Hematopoietic multipotent progenitor cell treated with erythropoietin and hydrocortisone succinate and interleukin-3 and kit ligand, for 15 days (in vitro differentiated cells): ENCODE results near the gene CCDC149.

Experiments
- DNase-seq: peaks from one replicate; pipeline ENCODE4 v3.0.0-alpha.2; 2015; ENCODE audit warnings: low spot score

Gene CCDC149

DNA sequence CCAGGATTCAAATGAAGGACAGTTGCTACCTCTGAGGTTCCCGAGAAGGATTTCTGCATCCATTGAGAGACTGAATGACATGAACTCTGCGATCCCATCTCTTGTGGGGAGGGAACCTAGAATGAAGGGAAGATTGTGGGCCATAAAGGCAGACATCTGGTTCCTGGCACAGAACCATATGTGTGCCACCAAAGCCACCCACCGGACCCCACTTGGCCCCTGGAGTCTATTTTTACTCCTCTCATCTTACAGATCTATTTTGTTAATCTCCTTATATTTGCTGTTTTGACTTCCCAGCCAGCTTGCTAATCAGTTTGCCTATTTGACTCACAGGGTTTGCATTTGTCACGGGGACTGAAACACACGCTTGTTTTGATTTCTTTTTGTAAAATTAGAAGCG is 110.2 kb downstream of the CCDC149 start:
- DNase-seq: no peak

DNA sequence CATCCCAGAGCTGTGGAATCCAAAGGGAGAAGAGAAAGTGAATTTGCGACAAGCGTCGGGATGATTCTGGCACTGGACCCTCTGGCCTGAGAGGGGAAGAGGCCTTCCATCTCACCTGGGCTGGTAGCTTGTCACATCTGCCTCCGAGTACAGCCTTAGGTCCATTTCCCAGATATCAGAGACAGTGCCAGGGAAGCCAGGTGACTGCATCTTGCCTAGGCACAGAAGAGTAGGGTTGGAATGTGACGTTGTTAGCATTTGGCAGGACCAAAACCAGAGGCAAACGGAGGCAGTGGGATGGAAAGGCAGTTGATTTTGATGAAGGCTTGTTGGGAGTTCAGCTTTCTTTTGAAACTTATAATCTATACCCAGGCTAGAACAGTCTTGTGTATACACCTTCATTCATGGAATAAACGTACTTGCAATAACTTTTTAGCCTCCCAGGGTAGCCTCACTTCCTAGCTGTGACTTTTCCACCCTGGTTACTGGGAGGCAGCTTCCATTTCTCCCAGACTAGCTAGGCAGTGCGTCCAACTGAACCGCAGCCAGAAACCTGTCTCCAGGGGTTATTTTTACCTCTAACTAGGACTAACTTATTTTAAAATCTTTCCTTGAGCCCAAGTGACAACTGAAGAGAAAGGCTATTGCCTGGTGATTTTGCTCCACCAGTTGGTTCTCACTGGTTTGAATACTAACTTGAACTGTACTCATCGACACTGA is 111.5 kb downstream of the CCDC149 start:
- DNase-seq: no peak

DNA sequence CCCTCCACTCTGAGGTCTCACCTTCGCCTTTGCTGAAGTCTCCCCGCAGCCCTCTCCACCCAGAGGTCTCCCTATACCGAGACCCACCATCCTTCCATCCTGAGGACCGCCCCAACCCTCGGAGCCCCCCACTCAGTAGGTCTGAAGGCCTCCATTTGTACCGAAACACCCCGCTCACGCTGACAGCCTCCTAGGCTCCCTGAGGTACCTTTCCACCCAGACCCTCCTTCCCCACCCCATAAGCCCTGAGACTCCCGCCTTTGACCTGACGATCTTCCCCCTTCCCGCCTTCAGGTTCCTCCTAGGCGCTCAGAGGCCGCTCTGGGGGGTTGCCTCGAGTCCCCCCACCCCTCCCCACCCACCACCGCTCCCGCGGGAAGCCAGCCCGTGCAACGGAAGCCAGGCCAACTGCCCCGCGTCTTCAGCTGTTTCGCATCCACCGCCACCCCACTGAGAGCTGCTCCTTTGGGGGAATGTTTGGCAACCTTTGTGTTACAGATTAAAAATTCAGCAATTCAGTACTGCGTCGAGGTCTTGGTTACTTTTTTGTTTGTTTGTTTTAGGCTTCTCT is 112.4 kb downstream of the CCDC149 start:
- no peak for DNase-seq

DNA sequence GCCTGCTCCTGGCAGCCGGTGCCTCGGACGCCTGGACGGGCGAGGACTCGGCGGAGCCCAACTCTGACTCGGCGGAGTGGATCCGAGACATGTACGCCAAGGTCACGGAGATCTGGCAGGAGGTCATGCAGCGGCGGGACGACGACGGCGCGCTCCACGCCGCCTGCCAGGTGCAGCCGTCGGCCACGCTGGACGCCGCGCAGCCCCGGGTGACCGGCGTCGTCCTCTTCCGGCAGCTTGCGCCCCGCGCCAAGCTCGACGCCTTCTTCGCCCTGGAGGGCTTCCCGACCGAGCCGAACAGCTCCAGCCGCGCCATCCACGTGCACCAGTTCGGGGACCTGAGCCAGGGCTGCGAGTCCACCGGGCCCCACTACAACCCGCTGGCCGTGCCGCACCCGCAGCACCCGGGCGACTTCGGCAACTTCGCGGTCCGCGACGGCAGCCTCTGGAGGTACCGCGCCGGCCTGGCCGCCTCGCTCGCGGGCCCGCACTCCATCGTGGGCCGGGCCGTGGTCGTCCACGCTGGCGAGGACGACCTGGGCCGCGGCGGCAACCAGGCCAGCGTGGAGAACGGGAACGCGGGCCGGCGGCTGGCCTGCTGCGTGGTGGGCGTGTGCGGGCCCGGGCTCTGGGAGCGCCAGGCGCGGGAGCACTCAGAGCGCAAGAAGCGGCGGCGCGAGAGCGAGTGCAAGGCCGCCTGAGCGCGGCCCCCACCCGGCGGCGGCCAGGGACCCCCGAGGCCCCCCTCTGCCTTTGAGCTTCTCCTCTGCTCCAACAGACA is 113.1 kb downstream of the CCDC149 start:
- no peak for DNase-seq

DNA sequence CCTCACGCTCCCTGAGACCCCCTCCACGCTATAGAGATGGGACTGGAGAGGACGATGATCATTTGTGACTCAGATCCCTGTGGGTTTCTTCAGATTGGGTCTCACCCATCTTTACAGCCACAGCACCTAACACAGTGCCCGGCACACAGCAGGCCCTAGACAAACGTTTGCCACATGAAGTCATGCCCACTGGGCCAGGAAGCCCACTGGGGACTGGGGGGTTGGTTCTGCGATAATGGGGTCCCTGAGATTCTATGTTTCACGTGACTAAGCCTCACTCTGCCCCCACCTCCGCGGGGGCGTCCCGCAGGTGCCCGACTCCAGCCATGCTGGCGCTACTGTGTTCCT is 113.7 kb downstream of the CCDC149 start:
- no peak for DNase-seq

DNA sequence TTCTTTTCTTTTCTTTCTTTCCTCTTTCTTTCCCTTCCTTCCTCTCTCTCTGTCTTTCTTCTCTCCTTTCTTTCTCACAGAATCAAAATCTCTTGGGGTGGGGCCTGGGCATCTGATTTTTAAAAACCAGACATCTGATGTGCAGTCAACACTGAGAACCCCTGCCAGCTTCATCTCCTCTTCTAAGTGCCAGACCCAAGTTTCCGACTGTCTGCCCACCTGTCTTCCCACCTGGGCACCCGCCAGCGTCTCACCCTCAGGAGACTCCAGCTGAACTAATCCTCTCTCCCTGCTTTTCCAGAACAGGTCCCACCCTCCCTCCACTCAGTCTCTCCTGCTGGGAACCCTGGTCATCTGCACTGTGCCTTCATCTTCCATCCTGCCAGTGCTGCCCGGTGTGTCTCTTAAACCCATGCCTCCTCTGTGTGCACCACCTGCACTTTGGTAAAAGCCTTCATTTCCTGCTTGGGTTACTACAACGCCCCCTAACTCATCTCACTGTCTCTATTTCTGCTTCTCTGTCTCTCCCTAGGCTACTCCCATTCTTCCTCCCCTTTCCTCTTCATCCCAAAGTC is 114.7 kb downstream of the CCDC149 start:
- DNase-seq: no peak

DNA sequence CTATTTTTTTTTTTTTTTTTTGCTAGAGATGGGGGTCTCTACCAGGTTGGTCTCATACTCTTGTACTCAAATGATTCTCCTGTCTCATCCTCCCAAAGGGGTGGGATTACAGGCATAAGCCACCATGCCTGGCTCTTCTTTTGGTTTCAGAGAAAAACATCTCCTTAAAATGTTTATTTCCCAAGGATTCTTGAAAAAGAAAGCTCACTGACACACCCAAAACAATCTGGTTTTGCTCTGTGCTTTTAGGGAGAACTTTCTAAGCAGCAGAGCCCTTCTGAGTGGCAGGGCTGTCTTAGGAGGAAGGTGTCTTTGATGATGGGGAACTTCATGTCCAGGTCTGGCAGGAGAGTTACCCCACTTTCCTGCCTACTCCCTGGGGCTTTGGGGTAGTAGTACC is 116.2 kb downstream of the CCDC149 start:
- no peak for DNase-seq

DNA sequence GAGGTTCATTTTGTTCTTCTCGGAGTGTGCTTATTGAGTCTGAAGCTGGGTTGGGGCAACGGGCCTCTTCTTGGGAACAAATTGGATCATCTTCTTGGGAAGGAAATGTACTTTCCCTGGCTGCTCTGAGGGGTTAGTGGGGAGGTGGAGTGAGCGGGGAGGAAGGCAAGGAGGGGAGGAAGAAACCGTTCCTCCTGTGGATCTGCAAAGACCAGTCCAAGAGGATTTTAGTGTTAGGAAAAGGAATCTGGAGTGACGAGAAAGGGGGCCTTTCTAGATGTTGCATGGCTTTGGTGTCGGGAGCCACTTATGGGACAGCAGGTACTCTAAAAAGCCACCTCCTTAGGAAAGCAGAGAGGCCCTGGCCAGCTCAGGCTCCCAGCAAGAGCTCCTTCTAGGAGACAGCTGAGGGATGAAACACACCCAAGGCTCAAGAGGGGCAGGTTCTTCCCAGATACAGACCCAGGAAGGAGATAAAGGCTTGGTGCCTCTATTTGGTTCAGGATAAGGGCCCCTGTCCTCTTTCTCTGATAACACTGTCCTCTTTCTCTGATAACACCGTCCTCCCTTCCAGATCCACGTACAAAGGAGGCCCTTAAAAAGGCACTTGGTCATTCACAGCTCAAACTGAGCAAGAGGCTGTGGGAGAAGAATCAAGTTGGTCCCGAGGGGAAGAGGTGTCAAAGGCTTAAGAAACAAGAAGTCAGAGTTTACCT is 117.0 kb downstream of the CCDC149 start:
- no peak for DNase-seq

DNA sequence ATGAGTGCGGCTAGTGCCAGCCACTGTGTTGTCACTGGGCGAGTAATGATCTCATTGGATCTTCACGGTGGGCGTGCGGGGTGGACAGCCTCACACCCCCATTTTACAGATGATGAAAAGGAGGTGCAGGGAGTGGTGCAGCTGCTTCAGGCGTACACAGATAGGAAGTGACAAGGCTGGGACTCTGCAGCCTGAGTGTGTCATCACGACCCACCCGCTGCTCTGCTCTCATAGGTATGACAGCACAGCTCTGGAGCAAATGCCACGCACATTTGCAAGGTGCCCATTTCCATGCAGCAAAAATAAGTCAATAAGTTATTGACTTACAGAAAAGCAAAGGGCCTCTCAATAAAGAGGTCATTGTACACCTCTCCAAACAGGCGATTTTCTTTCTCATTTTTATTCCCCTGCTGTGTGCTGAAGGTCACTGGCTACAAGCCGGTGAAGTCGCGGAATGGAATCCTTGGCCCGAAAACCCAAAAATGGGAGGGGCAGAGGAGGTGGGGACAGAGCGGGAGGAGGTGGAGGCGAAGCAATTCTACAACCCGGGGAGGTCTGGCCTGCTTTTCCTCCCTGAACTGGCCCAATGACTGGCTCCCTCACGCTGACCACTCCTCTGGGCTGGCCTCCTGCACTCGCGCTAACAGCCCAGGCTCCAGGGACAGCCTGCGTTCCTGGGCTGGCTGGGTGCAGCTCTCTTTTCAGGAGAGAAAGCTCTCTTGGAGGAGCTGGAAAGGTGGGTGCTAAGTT is 117.8 kb downstream of the CCDC149 start, which contains the start of gene SOD3:
SOD3 (plus strand) TSS at position 658 of the 750 bp plus-strand sequence. CDS start 3,949 bp downstream, outside the sequence.
- no peak for DNase-seq

DNA sequence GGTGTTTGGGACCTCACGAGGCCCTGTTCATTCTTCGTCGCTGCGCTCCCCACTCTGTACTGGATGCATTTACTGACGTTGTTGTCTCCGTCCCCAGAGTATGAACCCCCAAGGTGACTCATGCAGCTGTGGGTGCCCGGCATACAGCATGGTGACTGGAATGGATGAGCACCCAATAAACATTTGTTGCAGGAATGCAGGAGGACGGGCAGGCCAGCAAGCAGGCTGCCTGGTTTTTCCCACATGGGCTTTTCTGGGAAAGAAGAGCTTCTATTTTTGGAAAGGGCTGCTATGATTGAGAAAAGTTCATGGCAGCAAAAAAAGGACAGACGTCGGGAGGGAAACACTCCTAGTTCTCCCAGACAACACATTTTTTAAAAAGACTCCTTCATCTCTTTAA is 118.4 kb downstream of the CCDC149 start:
- no peak for DNase-seq

DNA sequence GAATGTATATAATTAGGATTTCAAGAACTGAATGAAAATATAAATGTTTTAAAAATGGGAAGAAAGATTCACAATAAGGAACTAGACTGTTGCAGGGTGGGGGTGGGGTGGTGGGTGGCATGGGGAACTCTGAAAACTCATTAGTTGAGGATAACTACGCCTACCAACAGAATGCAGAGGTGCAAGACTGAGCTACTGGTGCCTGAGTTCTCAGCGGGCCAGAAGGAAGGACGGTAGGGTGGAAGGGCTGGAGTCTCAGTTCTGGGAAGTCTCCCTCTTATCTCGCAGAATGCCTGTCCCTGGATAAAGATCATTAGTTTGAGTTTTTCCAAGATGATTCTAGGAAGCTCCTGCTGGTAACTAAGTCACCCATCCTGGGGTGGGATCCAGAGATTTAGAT is 118.8 kb downstream of the CCDC149 start:
- DNase-seq: no peak

DNA sequence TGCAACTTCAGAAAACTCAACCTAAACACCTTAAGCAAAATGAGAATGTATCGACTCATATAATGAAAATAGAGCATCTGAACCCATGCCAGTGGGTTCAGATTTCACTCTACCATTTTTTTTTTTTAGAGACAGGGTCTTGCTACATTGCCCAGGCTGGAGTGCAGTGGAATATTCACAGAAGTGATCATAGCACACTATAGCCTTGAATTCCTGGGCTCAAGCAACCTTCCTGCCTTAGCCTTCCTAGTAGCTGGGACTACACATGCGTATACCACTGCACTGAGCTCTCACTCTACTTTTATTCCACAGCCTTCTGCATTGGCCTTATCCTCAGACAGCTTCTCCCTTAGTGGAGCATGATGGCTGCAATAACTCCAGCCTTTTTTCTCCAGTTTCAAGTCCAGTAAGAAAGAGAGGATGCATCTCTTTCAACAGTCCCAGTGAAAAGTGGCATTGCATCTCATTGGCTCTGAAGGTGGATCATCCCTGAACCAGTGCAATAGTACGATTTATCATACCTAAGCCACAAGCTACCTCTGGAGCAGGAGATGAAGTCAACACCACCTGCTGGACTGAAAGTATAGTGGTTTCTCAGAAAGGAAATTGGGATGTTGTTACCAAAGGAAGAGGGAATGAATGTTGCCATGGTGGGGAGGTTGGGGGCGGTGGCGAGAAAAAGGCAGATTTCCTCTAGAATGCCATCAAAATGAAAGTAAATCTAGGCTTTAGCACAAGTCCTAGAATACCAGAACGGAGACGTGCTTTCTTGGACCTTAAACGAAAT is 119.4 kb downstream of the CCDC149 start:
- DNase-seq: no peak

DNA sequence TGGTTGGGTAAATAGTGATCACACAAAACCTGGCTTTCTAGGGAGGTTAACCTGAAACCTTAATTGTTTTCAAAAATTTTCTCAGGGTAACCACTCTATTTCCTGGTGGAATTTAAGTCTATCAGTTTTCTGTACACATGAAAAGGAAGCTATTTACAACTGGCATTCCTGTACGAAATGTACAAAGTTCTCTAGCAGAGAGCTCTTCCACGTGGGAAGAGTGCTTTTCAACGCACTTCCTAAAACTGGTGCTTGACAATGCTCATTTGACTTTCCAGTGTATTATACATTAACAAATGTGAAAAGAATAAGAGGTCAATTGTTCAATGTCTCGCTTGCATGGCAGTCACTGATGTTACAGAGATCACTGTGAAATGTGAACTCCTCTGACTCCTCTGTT is 120.3 kb downstream of the CCDC149 start:
- DNase-seq: no peak

DNA sequence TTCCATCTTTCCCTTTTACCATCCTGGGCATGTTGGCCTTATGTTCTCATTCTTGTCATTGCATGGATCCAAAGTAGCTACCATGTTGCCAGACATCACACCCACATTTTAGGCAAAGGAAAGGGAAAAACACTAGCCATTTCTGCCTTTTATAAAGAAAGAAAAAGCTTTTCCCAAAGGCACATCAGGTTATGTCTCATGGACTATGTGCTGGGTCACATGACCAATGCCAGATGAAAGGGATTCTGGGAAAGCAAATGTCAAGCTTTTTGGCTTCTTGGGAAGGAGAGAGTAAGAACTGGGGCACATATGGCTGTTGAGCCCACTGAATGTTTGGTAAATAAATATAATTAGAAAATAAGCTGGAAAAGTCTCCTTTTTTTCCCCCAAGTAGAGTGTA is 121.8 kb downstream of the CCDC149 start:
- no peak for DNase-seq

DNA sequence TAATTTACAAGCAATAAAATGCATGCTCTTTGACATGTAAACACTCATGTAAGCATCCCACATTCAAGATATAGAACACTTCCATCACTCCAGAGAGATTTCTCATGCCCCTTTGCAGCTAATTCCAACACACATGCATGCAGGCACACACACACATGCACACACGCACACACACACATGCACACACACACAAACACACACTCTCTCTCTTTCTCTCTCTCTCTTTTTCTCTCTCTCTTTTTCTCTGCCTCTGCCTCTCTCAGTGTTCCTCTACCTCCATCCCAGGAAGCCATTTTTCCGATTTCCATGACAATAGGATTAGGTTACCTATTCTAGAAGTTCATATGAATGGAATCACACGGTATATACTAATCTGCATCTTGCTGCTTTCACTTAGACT is 129.3 kb downstream of the CCDC149 start:
- DNase-seq: no peak

DNA sequence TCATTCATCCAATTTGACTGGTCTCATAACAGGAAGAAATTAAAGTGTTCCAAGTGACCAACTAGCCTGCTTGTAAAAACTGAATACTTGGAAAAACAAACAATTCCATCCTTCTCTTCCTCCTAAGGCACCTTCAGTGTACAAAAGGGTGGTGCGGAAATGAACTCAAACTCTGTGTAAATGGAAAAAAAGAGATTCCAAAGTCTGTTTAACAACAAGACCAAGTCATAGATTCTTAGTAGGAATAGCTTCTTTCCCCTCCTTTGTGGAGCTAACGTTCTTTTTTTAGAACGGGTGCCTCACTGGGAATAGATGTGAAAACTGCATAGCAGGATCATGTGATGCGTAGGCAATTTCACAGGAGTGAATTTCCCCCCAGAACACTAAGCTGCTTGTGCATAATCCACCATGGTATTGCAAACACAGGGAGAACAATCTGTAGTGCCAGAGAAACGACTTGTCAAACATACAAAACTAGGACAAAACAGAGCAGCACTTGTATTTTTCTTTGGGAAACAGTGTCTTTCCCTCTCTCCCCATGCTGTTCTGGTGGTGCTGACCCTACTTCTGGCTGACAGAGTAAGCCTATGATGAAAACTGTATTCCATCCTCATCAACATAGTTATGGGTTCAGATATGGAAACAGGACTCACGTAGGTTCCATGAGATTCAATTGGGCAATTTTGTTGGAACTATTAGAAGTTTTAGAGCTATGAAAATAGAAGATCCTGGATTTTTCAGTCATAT is 130.7 kb downstream of the CCDC149 start:
- DNase-seq: no peak

DNA sequence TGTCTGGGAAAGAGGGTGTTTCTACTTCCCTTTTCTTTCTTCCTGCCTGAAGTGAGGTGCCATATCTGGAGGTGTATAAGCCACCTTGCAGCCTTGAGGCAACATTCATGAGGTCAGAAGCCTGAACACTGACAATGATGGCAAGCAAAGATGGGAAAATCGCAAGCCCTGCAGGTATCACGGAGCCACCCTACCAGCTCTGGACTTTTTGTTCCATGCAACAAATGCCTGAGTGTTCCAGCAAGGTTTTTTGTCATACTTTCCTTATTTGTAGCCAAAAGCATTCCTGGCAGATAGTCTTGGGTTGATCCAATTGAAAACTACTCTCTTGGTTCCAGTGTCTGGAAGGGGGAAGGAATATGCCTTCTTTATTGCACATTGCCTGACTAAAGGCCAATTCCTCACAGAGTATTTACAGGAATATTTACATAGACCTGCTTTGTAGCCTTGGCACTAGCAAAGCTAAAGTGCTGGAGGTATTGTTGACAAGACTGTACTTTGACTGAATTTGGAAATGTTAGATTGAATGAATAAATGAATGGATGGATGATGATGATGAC is 131.8 kb downstream of the CCDC149 start:
- no peak for DNase-seq

DNA sequence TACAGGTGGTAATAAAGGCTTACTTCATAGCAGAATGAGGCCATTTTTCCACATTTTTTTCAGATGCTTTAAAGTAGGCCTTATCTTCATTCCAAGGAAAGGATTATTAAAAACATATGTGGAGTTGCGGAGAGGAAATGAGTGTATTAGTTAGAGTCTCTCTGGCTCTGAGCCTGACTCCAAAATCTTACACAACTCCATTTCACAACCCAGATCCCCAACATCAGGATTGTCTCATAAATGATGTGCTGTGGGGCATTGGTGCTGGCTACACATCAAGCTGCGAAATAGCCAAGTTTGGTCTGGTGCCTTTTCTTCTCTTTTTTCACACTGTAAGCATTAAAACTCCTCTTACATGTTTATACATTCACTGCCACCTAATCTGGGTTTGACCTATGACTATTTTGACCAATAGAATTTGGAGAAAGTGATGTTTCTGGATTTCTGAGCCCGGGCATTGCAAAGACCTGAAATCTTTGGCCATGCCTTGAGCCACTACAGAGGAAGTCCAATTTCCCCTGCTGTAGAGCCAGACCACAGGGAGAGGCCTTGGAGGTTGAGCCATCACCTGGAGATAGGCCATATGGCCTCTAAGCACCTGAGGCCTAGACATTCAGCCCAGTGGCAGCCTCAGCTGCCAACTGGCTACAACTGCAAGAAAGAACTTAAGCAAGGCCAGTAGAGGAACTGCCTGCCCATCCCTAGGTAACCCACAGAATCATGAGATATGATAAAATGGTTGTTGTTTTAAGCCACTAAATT is 134.2 kb downstream of the CCDC149 start:
- no peak for DNase-seq
